ENCODE results near the gene SLC27A1. TPM values are rescaled to one million over a fixed set of nuclear protein-coding genes. Genes with fewer than 3 reads are reported as not detected.

SLC27A1 gene
- total RNA-seq, 1 donor from 2014 or later = 9.1 TPM

- no peaks in the 10 kb centered on the region for H3K27me3 ChIP-seq (ENCODE audit: control insufficient read depth, insufficient read depth, low read length)
- TF ChIP-seq, protein P1, sequence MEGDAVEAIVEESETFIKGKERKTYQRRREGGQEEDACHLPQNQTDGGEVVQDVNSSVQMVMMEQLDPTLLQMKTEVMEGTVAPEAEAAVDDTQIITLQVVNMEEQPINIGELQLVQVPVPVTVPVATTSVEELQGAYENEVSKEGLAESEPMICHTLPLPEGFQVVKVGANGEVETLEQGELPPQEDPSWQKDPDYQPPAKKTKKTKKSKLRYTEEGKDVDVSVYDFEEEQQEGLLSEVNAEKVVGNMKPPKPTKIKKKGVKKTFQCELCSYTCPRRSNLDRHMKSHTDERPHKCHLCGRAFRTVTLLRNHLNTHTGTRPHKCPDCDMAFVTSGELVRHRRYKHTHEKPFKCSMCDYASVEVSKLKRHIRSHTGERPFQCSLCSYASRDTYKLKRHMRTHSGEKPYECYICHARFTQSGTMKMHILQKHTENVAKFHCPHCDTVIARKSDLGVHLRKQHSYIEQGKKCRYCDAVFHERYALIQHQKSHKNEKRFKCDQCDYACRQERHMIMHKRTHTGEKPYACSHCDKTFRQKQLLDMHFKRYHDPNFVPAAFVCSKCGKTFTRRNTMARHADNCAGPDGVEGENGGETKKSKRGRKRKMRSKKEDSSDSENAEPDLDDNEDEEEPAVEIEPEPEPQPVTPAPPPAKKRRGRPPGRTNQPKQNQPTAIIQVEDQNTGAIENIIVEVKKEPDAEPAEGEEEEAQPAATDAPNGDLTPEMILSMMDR (IDR thresholded peaks at IDR 0.05; ENCODE audit: insufficient read depth, low read length, poor library complexity, severe bottlenecking) = no peak
- no peak for DNase-seq (ENCODE audit: low read depth)
- no peak overlapping the region for H3K4me3 ChIP-seq (ENCODE audit: low read depth, low read length)
- H3K36me3 ChIP-seq (ENCODE audit: control insufficient read depth, insufficient read depth, low read length) = no peaks in the 10 kb centered on the region
Observed at GRCh38 chr19:17487284-17488121, 17.2 kb downstream of the SLC27A1 start.

GRCh38 chr19:17488593-17489391 lies 18.5 kb downstream of the SLC27A1 start:
- no peaks in the 10 kb centered on the region for H3K27me3 ChIP-seq (ENCODE audit: control insufficient read depth, insufficient read depth, low read length)
- DNase-seq (ENCODE audit: low read depth) = no peak
- no peaks in the 10 kb centered on the region for H3K36me3 ChIP-seq (ENCODE audit: control insufficient read depth, insufficient read depth, low read length)
- TF ChIP-seq, protein P1 (IDR thresholded peaks at IDR 0.05; ENCODE audit: insufficient read depth, low read length, poor library complexity, severe bottlenecking) = peak; percentile 35
- H3K4me3 ChIP-seq (ENCODE audit: low read depth, low read length) = no peak overlapping the region

DNA sequence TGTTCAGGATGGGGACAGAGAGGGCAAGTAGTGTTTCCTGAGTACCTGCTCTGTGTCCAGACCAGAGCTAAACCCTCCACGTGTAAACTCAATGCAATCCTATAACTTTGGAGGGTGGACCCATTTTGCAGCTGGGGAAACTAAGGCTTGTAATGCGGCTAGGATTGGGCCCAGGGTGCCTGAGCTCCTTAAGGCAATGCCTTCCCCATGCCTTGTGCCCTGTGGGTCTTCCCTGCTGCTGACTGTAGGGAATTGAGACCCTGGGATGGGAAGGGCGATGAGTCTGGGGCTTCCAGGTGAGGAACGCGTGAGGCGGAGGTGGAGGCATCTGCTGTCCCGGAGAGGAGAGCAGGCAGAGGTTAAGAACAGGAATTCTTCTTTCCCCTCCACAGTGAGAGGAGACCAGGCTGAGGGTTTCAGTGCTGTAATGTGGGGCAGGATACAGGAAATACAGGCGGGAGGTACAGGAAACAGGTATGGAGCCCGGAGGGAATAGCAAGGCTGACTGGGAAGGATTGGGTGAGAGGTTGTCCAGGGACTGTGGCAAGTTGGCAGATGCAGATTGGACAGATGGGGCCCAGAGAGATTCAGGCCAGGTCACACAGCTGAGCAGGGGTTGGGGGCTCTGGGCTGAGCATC lies 19.2 kb downstream of the SLC27A1 start:
- DNase-seq (ENCODE audit: low read depth) = no peak
- TF ChIP-seq, protein P1 (IDR thresholded peaks at IDR 0.05; ENCODE audit: insufficient read depth, low read length, poor library complexity, severe bottlenecking) = no peak
- Histone ChIP-seq H3K36me3 (ENCODE audit: control insufficient read depth, insufficient read depth, low read length) (no peaks in the 10 kb centered on the region), H3K4me3 (ENCODE audit: low read depth, low read length) (no peak overlapping the region), H3K27me3 (ENCODE audit: control insufficient read depth, insufficient read depth, low read length) (no peaks in the 10 kb centered on the region)

DNA sequence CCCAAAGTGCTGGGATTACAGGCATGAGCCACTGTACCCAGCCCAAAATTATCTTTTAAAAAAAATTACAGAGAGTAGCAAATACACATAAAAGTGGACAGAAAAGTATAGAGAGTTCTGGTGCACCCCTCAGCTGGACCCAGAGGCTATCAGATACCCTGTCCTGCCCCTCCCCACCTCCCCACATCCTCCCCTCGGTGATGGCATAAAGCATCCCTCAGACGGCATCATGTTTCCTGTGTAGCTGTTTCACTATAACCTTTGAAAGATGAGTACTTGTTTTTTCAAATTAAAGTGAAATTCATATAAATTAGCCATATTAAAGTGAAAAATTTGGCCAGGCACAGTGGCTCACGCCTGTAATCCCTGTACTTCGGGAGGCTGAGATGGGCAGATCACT lies 20.1 kb downstream of the SLC27A1 start:
- DNase-seq (ENCODE audit: low read depth) = no peak
- TF ChIP-seq, protein P1 (IDR thresholded peaks at IDR 0.05; ENCODE audit: insufficient read depth, low read length, poor library complexity, severe bottlenecking) = no peak
- no peaks in the 10 kb centered on the region for H3K27me3 ChIP-seq (ENCODE audit: control insufficient read depth, insufficient read depth, low read length)
- no peaks in the 10 kb centered on the region for H3K36me3 ChIP-seq (ENCODE audit: control insufficient read depth, insufficient read depth, low read length)
- H3K4me3 ChIP-seq (ENCODE audit: low read depth, low read length) = no peak overlapping the region

GRCh38 chr19:17491287-17491686 lies 21.0 kb downstream of the SLC27A1 start:
- Histone ChIP-seq H3K4me3 (ENCODE audit: low read depth, low read length) (no peak overlapping the region), H3K27me3 (ENCODE audit: control insufficient read depth, insufficient read depth, low read length) (no peaks in the 10 kb centered on the region), H3K36me3 (ENCODE audit: control insufficient read depth, insufficient read depth, low read length) (no peaks in the 10 kb centered on the region)
- no peak for DNase-seq (ENCODE audit: low read depth)
- TF ChIP-seq, protein P1 (IDR thresholded peaks at IDR 0.05; ENCODE audit: insufficient read depth, low read length, poor library complexity, severe bottlenecking) = no peak

Measured in kidney epithelial cell (primary cell).